HEK293T (cell line): Measurements from ENCODE around the gene FCHSD1.

Experiments
- ARNT ChIP-seq: fragments of 450-650 bp; IDR thresholded peaks from 2 replicates; pipeline ENCODE4 v1.6.1; 2017; ENCODE audit warnings: mild to moderate bottlenecking
- BHLHE40 ChIP-seq: fragments of 450-650 bp; IDR thresholded peaks from 2 replicates; pipeline ENCODE4 v1.6.1; 2016; ENCODE audit warnings: mild to moderate bottlenecking, moderate library complexity, borderline replicate concordance
- CTBP1 ChIP-seq: fragments of 450-650 bp; IDR thresholded peaks from 2 replicates; pipeline ENCODE4 v1.6.1; 2016; ENCODE audit warnings: borderline replicate concordance
- ELF4 ChIP-seq: fragments of 450-650 bp; IDR thresholded peaks from 2 replicates; pipeline ENCODE4 v1.6.1; 2017; ENCODE audit warnings: antibody characterized with exemption
- FOXA1 ChIP-seq: fragments of 450-650 bp; IDR thresholded peaks from 2 replicates; pipeline ENCODE4 v1.6.1; 2016; ENCODE audit warnings: mild to moderate bottlenecking
- FOXK2 ChIP-seq: fragments of 450-650 bp; IDR thresholded peaks from 2 replicates; pipeline ENCODE4 v1.6.1; 2016; ENCODE audit warnings: mild to moderate bottlenecking
- FOXM1 ChIP-seq: fragments of 450-650 bp; IDR thresholded peaks from 2 replicates; pipeline ENCODE4 v1.6.1; 2017; ENCODE audit warnings: mild to moderate bottlenecking, borderline replicate concordance
- L3MBTL2 ChIP-seq: fragments of 450-650 bp; conservative IDR thresholded peaks from 2 replicates; pipeline ENCODE4 v1.6.1; 2016; ENCODE audit warnings: mild to moderate bottlenecking
- LEF1 ChIP-seq: fragments of 450-650 bp; IDR thresholded peaks from 2 replicates; pipeline ENCODE4 v1.6.1; 2017; ENCODE audit warnings: mild to moderate bottlenecking, borderline replicate concordance
- NFRKB ChIP-seq: fragments of 450-650 bp; IDR thresholded peaks from 2 replicates; pipeline ENCODE4 v1.6.1; 2016; ENCODE audit warnings: mild to moderate bottlenecking, moderate library complexity
- SP1 ChIP-seq: fragments of 450-650 bp; IDR thresholded peaks from 2 replicates; pipeline ENCODE4 v1.6.1; 2017
- SUZ12 ChIP-seq: fragments of 450-650 bp; IDR thresholded peaks from 2 replicates; pipeline ENCODE4 v1.6.1; 2016; ENCODE audit warnings: mild to moderate bottlenecking
- TARDBP ChIP-seq: fragments of 450-650 bp; IDR thresholded peaks from 2 replicates; pipeline ENCODE4 v1.6.1; 2016
- TF ChIP-seq, protein P1 (sequence below): fragments of 450-650 bp; IDR thresholded peaks from 2 replicates; pipeline ENCODE4 v1.6.1; 2016

DNA sequence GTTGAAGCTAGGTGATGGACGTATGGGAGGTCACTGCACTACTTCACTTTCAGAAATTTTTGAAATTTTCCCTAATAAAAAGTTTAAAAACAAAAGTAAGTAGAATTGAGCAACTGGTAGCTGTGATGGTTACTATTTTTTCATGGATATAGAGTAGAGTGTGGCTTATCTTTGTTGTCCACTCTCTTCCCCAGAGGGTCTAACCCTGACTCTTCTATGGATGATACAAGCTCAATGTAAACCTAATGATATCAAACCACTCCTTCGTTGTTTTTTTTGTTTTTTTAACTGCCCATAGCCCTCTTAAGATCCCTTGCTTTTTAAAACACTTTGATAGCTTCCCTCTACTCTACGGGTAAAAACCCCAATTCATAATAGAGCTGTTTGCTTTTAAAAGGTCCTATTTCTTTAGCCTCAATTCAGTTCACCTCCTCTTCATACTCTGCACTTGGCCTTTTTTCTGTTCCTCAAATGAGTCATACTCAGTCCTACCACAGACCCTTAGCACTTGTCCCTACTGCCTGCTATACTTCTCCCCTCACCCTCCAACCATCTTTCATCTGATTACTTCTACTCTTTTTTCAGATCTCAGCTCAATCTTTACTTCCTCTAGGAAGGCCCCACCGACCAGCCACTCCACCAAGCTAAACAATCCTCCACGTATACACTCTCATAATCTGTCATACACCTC lies 17.2 kb downstream of the FCHSD1 start:
- TF ChIP-seq ARNT (no peak), SUZ12 (no peak), ELF4 (no peak), L3MBTL2 (no peak), FOXM1 (no peak), NFRKB (no peak), SP1 (no peak), LEF1 (no peak), TARDBP (no peak), CTBP1 (no peak), BHLHE40 (no peak), FOXK2 (no peak), FOXA1 (no peak)
- TF ChIP-seq, protein P1, sequence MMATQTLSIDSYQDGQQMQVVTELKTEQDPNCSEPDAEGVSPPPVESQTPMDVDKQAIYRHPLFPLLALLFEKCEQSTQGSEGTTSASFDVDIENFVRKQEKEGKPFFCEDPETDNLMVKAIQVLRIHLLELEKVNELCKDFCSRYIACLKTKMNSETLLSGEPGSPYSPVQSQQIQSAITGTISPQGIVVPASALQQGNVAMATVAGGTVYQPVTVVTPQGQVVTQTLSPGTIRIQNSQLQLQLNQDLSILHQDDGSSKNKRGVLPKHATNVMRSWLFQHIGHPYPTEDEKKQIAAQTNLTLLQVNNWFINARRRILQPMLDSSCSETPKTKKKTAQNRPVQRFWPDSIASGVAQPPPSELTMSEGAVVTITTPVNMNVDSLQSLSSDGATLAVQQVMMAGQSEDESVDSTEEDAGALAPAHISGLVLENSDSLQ: no peak
